ENCODE results near the gene RPUSD4.
A peak's percentile ranks its signal among the peaks of the same experiment; 100 is the strongest.

Gene RPUSD4

GRCh38 chr11:126212089-126212660 lies 725 bp upstream of the RPUSD4 start:
- DNase-seq (ENCODE audit: low spot score): no peak

DNA sequence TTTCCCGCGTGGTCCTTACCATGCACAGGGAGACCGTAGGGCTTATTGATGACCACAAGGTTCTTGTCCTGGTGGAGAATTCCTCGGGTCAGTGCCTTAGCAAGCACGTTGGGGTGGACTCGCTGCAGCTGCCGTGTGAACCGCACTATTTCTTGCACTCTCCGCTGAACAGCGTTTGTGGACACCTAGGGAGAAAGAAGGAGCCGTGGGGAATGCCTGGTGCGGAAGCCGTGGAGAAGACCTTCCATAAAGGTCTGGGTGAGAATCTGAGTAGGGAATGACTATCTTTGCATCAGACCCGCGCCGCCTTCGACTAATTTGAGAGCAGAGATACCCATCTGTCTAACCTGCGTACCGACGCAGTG lies 597 bp downstream of the RPUSD4 start:
- no peak for DNase-seq (ENCODE audit: low spot score)

- DNase-seq (ENCODE audit: low spot score): no peak
Measured at GRCh38 chr11:126207896-126208295, 3.6 kb downstream of the RPUSD4 start.

DNA sequence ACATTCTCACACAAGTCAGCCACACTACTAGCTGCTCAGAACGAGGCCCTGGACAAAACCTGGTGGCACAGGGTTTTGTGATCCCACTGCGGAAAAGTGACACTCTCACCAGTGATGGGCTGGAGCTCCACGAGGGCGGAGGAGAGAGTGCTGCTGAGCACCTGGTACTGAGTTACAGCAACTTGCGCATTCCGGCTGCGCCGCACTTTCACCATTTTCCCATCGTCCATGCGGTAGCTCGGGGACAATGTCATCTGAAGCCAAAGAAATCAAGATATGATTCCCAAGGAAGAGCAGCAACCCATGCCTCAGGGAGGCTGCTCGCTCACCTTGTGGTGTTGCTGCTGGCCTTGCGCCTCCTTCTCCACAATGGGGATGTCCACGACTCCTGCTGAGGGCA lies 6.1 kb downstream of the RPUSD4 start:
- no peak for DNase-seq (ENCODE audit: low spot score)

DNA sequence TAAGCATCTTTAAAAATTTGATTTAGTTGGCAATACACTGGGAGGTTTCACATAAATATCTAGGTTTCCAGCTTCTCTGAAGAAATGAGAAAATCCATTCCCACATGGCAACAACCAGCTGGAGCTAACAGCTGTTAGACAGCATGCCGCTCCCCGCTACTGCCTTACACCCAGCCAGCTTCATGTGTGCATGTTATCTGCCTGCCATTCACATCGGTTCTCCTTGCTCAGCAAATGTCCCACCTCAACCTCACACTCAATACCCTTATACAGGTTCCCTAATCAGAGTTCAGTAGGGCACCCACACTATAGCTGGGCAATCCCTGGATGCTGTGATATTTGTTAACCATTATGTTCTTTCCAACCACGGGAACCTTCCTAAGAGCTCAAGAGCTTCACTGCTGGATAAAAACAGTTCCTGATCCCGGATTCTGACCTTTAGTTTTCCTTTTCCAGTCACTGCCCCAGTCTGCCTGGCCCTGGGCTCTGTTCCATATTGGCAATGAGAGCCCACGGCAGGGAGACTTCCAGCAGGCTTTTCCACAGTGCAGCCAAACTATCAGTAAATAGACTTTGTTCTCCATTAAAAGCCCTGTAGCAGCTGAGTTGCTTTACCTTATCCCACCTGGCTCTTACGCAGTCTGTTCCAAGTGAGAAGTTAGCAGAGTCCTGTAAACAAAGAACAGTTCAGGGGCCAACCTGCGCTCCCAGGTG lies 8.6 kb downstream of the RPUSD4 start:
- no peak for DNase-seq (ENCODE audit: low spot score)

GRCh38 chr11:126198648-126199047 lies 12.8 kb downstream of the RPUSD4 start:
- DNase-seq (ENCODE audit: low spot score): no peak

GRCh38 chr11:126197277-126197939 lies 14.0 kb downstream of the RPUSD4 start:
- no peak for DNase-seq (ENCODE audit: low spot score)

DNA sequence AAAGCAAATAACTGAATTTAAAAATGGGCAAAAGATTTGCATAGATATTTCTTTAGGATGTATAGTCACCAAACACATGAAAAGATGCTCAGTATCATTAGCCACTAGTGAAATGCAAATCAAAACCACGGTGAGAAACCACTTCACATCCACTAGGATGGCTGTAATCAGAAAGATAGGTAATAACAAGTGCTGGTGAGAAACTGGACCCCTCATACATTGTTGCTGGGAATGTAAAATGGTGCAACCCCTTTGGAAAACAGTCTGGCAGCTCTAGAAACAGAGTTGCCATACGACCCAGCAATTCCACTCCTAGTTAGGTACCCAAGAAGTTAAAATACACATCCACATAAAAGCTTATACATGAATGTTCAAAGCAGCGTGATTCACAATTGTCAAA lies 16.3 kb downstream of the RPUSD4 start:
- DNase-seq (ENCODE audit: low spot score): no peak

DNA sequence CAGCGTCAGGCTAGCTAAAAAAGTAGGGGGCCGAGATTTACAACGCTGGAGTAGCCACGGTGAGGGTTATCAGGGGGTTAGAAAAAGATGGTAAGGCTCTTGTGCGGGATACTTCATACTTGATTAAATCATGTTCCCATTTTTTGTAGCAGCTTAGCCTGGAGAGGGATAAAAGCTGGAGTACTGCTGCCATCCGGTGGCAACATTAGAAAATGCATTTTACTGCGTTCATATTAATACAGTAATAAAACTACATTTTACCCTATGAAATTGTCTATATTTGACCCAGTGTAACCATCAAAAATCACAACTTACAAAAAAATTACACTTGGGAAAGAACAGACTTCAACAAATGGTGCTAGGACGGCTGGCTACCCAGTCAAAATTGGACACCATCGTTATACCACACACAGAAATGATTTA lies 17.3 kb downstream of the RPUSD4 start:
- peak; percentile 54 for DNase-seq (ENCODE audit: low spot score)

- no peak for DNase-seq (ENCODE audit: low spot score)
Measured at GRCh38 chr11:126193038-126193478, 18.4 kb downstream of the RPUSD4 start.

DNA sequence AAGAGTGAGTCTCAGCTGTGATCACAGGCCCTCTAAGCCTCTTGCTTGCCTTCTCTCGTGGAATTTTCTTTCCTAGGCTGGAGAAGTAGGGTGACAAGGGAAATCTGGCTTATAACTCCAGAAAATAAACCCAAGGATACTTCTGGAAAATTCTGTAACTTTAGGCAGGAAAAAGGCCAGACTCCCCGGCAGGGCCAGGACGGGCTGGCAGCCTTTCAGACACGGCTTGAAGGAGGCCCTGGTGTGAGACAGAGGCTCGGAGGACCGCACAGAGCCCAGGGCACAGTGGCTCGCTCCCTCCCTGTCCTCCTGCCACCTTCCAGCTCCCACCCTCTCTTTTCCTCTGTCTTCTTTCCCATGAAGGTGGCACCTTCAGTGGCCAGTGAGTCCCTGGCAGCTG lies 19.1 kb downstream of the RPUSD4 start:
- DNase-seq (ENCODE audit: low spot score): no peak

GRCh38 chr11:126191379-126192073 lies 19.9 kb downstream of the RPUSD4 start:
- no peak for DNase-seq (ENCODE audit: low spot score)

DNA sequence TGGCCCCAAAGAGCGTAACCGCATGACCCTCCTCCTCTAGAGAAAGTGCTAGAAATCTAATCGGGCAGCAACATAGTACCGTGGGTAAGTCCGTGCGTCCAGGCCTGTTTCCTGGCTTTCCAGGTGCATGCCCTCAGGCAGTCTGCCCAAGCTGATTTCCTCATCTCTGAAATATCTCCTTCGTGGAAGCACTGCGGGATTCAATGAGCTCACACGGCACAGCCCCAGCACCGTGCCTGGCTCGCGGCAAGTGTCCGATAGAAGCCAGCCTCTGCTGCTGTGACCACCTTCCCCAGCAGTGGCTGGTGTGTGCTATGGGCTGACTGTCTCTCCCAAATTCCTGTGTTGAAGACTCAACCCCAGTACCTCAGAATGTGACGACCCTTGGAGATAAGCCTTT lies 20.7 kb downstream of the RPUSD4 start:
- DNase-seq (ENCODE audit: low spot score): no peak

DNA sequence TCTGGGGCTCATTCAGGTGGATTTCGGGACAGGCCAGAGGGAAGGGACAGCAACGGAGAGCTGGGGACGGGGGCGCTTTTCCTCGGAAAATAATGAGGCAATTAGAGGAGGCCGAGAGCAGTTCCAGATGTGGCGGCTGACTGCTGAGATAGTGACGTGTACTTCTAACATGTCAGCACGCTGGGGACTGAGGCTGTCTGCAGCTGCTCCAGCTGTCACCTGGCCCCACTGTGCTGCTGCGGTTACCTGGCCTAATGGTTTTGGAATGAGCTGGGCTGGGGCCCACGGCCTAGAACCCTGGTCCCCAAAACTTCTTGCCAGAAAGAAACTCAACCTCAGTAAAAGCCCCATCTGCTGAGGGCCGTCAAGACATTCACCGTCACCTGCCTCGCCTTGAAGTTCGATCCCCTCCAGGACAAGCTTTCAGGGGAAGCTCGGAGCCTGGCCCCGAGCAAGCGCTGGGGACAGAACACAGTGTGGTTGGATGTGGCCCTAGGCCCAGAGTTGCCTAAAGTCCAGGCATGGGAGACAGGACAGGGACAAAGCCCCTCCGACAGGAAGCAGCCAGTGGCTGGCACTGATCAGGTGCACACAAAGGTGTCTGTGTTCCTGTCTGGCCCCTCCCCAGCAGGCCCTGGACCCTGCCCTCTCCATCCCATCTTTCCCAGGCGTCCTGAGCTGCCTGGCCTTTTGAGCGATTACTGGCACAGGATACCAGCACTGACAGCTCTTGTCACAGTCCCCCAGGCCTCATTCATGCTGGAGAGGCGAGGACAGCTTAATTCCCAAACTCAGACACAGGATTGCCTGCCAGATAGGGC lies 22.1 kb downstream of the RPUSD4 start:
- DNase-seq (ENCODE audit: low spot score): no peak

- peak; percentile 30 for DNase-seq (ENCODE audit: low spot score)
Measured at GRCh38 chr11:126188332-126189108, 22.9 kb downstream of the RPUSD4 start.

DNA sequence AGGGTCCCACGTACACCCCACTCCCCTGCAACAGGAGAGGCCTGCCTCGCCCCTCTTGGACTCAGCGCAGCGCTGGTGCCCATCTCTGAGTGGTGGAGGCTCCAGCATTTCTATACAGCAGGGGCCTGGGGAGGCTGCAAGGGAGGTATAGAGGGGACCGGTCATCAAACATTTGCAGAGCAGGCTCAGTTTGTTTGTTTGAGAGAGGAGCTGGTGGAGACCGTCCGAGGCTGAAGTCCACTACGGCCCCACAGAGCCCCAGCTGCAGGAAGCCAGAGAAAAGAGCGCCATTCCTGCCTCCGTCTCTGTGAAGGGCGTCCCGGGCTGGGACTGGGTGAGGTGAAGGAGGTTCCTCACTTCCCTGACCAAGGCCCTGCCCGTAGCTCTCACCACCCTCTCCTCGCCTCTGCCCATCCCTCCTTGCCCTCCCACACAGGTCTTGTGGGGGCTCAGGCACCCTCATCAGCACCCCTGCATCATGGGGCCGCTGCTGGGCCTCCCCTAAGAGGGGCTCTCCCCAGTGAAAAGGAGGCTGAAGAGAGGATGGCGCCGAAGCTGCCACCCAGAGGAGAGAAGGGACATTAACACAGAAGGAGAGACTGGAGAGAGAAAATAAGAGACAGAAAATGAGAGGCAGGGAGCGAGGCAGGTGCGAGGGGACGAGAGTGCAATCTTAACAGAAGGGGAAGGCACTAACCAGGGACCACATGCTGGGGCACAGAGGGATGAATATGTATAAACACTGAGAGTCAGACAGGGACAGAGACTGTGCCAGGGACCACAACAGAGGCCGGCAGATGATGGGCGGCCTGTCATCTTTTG lies 24.5 kb downstream of the RPUSD4 start:
- no peak for DNase-seq (ENCODE audit: low spot score)

- no peak for DNase-seq (ENCODE audit: low spot score)
Measured at GRCh38 chr11:126186025-126186698, 25.3 kb downstream of the RPUSD4 start.

DNA sequence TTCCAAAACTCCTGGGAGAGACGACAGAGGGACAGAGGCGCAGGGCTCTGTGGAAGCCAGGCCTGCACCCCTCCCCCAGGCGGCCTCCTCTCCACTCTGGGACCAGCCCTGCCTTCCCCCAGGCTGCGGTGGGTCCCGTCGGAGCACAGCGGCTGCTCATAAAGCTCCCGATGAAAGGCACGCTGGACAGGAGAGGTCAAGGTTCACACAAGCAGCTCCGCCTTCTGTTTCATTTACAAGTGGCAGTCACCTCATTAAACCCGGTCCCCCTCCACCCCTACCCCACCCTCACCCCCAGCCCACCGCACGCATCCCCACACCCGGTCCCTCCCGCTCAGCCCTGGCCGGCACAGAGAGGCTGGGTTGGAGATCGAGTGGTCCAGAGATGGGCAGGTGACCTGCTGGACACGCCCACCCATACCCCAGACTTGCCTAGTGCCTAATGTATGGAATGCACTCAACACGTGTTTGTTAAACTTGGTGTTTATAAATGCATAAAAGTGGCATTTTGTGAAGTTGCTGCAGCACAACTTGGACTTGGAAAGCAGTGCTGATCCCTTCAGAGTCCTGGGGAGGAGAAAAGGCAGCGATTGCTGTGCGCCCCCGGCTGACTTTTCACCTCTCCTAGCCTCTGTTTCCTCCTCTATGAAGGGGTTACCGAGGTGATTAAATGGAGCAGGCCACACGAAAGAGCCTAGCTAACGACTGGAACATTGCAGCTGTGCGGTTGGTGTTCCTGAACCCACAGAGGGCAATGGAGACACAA lies 26.0 kb downstream of the RPUSD4 start:
- DNase-seq (ENCODE audit: low spot score): peak; percentile 64
